SU-DHL-6 (cell line): Measurements from ENCODE around the gene CNTN5.

Experiments used
- H2AFZ ChIP-seq: fragments of 200-600 bp; sonication (generic); 2 replicates; pipeline ENCODE4 v1.6.1; 2014; ENCODE audit warnings: low read depth, mild to moderate bottlenecking, moderate library complexity, mixed read lengths, antibody characterized with exemption, low read length; ENCODE audit not compliant: severe bottlenecking
- H3F3A ChIP-seq: fragments of 200-600 bp; shearing (Covaris generic); 2 replicates; pipeline ENCODE4 v1.6.0; 2016; ENCODE audit warnings: antibody characterized with exemption, mild to moderate bottlenecking; ENCODE audit not compliant: insufficient read depth
- H3K27ac ChIP-seq: fragments of 200-600 bp; sonication (generic); 2 replicates; pipeline ENCODE4 v1.5.1; 2016; ENCODE audit warnings: low read depth, mild to moderate bottlenecking, low read length, moderate library complexity, mixed read lengths
- H3K27me3 ChIP-seq: fragments of 200-600 bp; sonication (generic), shearing (Covaris generic); 2 replicates; pipeline ENCODE4 v1.6.0; 2014; ENCODE audit warnings: mild to moderate bottlenecking, low read length
- H3K36me3 ChIP-seq: fragments of 200-600 bp; sonication (generic); 2 replicates; pipeline ENCODE4 v1.6.1; 2014; ENCODE audit warnings: mild to moderate bottlenecking, low read length, mixed read lengths
- H3K4me2 ChIP-seq: fragments of 300-600, 200-600 bp; shearing (Covaris generic), sonication (generic); 2 replicates; pipeline ENCODE4 v1.6.0; 2014; ENCODE audit warnings: low read length, low read depth, mild to moderate bottlenecking; ENCODE audit not compliant: poor library complexity, severe bottlenecking
- H3K4me3 ChIP-seq: fragments of 200-600 bp; sonication (generic); 2 replicates; pipeline ENCODE4 v1.5.1; 2014; ENCODE audit warnings: antibody characterized with exemption, low read length, mild to moderate bottlenecking, mixed read lengths; ENCODE audit not compliant: insufficient read depth, poor library complexity, severe bottlenecking
- H3K79me2 ChIP-seq: fragments of 200-600 bp; sonication (generic); 2 replicates; pipeline ENCODE4 v1.6.1; 2014; ENCODE audit warnings: mild to moderate bottlenecking, low read length, moderate library complexity; ENCODE audit not compliant: insufficient read depth
- H3K9ac ChIP-seq: fragments of 200-600 bp; sonication (generic); 2 replicates; pipeline ENCODE4 v1.7.0; 2014; ENCODE audit warnings: mild to moderate bottlenecking, low read length
- H3K9me2 ChIP-seq: fragments of 200-600 bp; sonication (generic); replicated peaks from 2 replicates; pipeline ENCODE4 v1.6.1; 2014; ENCODE audit warnings: low read length; ENCODE audit not compliant: insufficient read depth
- H3K9me3 ChIP-seq: fragments of 200-600 bp; sonication (generic); 2 replicates; pipeline ENCODE4 v1.6.1; 2014; ENCODE audit warnings: low read length, mixed read lengths; ENCODE audit not compliant: insufficient read depth
- H4K20me1 ChIP-seq: fragments of 200-600 bp; sonication (generic); 2 replicates; pipeline ENCODE4 v1.6.1; 2014; ENCODE audit warnings: low read depth, mild to moderate bottlenecking, antibody characterized with exemption, low read length, moderate library complexity, mixed read lengths
- CTCF ChIP-seq: fragments of 200-600 bp; sonication (generic); IDR thresholded peaks from one replicate; pipeline ENCODE4 v1.5.1; 2017; ENCODE audit warnings: antibody characterized with exemption, mild to moderate bottlenecking, low read length, moderate library complexity; ENCODE audit not compliant: insufficient read depth, poor library complexity, severe bottlenecking
- EZH2phosphoT487 ChIP-seq: fragments of 200-600 bp; sonication (generic), shearing (Covaris generic); conservative IDR thresholded peaks from 2 replicates; pipeline ENCODE4 v1.6.1; 2018; ENCODE audit warnings: mild to moderate bottlenecking, antibody characterized with exemption, low read length, moderate library complexity, mixed read lengths

The CNTN5 gene

DNA sequence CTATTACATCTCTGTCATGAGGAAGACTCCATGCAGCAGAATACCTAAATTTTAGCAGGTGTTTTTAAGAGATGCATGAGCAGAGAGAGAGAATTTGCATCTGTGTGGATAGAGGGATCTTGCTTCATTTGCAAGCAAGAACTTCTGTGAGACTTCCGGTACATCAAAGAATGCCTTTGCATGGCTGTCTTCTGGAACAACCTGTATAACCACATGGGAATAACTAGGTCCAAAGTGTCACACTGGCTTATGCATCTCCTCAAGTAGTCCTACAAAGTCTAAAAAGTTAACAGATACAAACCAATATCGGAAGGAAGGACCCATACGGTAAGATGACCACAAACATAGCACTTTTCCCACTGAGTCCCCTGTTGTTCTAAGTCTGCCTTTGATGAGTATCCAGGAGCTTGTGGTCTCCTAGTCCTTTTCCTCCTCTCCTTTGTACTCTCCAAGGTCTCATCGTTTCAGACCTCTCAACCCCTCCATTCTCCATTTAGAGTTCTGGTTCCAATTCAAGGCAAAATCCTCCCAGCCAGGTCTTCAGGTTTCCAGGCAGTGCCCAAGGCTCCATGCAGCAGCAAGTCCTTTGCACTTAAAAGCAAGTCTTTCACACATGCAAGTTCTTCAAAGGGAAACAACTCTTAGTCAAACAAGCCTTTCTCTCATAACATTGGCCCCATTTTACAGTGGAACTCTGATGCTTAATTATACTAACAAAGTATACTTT, 1084.7 kb downstream of the CNTN5 start:
- Histone ChIP-seq H2AFZ (no peak overlapping the region), H3K9ac (no peak overlapping the region), H3K9me2 (no peaks in the 10 kb centered on the region), H3F3A (no peaks in the 10 kb centered on the region), H3K9me3 (no peaks in the 10 kb centered on the region), H3K4me2 (no peak overlapping the region), H3K27me3 (no peaks in the 10 kb centered on the region), H4K20me1 (no peaks in the 10 kb centered on the region), H3K4me3 (no peak overlapping the region), H3K79me2 (no peaks in the 10 kb centered on the region), H3K36me3 (no peaks in the 10 kb centered on the region), H3K27ac (no peak overlapping the region)
- TF ChIP-seq EZH2phosphoT487 (no peak), CTCF (no peak)

GRCh38 chr11:100105982-100106358, 1085.2 kb downstream of the CNTN5 start:
- Histone ChIP-seq H3K9me2 (no peaks in the 10 kb centered on the region), H3K79me2 (no peaks in the 10 kb centered on the region), H3K27ac (no peak overlapping the region), H2AFZ (no peak overlapping the region), H3K9ac (no peak overlapping the region), H3K36me3 (no peaks in the 10 kb centered on the region), H4K20me1 (no peaks in the 10 kb centered on the region), H3K4me3 (no peak overlapping the region), H3F3A (no peaks in the 10 kb centered on the region), H3K9me3 (no peaks in the 10 kb centered on the region), H3K4me2 (no peak overlapping the region), H3K27me3 (no peaks in the 10 kb centered on the region)
- TF ChIP-seq CTCF (no peak), EZH2phosphoT487 (no peak)

DNA sequence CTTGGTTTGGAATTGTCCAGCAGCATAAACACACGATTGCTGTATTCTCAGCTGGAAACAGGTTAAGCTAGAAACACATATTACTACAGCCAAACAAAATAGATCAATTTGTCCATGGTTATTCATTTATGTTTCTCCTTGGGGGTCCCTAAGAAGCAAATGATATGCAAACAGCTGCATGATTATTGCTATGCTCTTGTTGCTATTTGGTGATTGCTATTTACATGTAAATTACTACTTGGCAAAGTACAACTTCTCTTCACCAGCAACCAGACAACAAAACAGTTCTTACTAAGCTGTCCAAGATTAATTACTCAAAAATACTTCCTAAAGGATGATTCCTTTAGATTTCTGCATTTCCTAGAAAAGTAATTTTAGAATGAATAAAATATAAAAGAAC, 1098.4 kb downstream of the CNTN5 start:
- Histone ChIP-seq H3K27ac (no peak overlapping the region), H3K9ac (no peak overlapping the region), H3K4me2 (no peak overlapping the region), H2AFZ (no peak overlapping the region), H3K4me3 (no peak overlapping the region), H3F3A (no peaks in the 10 kb centered on the region), H3K79me2 (no peaks in the 10 kb centered on the region), H4K20me1 (no peaks in the 10 kb centered on the region), H3K36me3 (no peaks in the 10 kb centered on the region), H3K27me3 (no peaks in the 10 kb centered on the region), H3K9me2 (no peaks in the 10 kb centered on the region), H3K9me3 (no peaks in the 10 kb centered on the region)
- TF ChIP-seq CTCF: no peak
- no peak for TF ChIP-seq EZH2phosphoT487
